Breast epithelium (tissue), 3 donors: Measurements from ENCODE around the gene SEPTIN11.

Experiments used
- CTCF ChIP-seq, 3 donors: fragments of 450-650 bp; IDR thresholded peaks; one replicate each; pipeline ENCODE4 v1.5.1; 2016 to 2017; ENCODE audit warnings: antibody characterized with exemption in 3 of 3, mild to moderate bottlenecking in 3 of 3, moderate library complexity in 3 of 3
- POLR2A ChIP-seq: fragments of 450-650 bp; IDR thresholded peaks from one replicate; pipeline ENCODE4 v1.6.1; 2016; ENCODE audit warnings: antibody characterized with exemption, mild to moderate bottlenecking, moderate library complexity
- POLR2AphosphoS5 ChIP-seq, 3 donors: sonication (generic); formaldehyde crosslinking; IDR thresholded peaks; one replicate each; pipeline ENCODE4 v1.6.1; 2017; ENCODE audit warnings: antibody characterized with exemption in 3 of 3

GRCh38 chr4:76989391-76990061 lies 40.0 kb downstream of the SEPTIN11 start:
- TF ChIP-seq CTCF (IDR thresholded peaks at IDR 0.05) (no peak), POLR2AphosphoS5 (IDR thresholded peaks at IDR 0.05) (no peak), POLR2A (no peak)
